Hematopoietic multipotent progenitor cell treated with erythropoietin and hydrocortisone succinate and interleukin-3 and kit ligand, for 6 days (in vitro differentiated cells): Measurements from ENCODE around the gene UFD1.

Experiments used
- DNase-seq: peaks from one replicate; pipeline ENCODE4 v3.0.0-alpha.2; 2015

The UFD1 gene, protein sequence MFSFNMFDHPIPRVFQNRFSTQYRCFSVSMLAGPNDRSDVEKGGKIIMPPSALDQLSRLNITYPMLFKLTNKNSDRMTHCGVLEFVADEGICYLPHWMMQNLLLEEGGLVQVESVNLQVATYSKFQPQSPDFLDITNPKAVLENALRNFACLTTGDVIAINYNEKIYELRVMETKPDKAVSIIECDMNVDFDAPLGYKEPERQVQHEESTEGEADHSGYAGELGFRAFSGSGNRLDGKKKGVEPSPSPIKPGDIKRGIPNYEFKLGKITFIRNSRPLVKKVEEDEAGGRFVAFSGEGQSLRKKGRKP

GRCh38 chr22:19478901-19479354 lies at the start of gene UFD1:
UFD1 (minus strand) TSS chr22:19479193; CDS start chr22:19479085, 108 bp downstream.
- peak; percentile 86 for DNase-seq

DNA sequence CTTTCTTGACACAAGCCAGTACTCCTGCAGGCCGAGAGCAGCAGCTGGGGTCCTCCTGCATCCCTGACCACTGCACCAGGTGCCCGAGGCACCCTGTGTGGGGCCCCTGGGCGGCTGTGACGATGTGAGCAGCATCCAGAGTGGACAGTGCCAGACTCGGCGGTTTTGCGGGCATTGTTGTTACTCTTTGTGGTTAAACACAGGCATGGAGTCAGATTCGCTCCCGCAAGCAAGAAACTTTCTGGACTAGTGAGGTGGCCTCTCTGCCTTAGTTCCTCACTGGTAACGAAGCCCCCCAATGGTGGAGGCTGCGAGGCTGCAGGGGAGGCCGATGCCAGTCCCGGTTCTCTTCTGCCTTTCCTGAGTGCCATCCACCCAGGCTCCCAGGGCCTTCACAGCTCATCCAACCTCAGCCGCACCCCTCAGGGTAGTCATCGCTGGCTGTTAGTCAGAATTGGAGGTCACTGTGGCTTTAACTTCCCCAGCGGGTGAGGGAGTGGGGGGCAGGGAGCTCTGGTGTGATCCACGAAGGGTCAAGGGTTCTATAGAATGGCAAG lies 48.9 kb upstream of the UFD1 start:
- no peak for DNase-seq

- DNase-seq = no peak
Measured at GRCh38 chr22:19527321-19527721, 48.3 kb upstream of the UFD1 start.

GRCh38 chr22:19526702-19527111 lies 47.7 kb upstream of the UFD1 start:
- no peak for DNase-seq

- DNase-seq = no peak
Measured at GRCh38 chr22:19526076-19526701, 47.2 kb upstream of the UFD1 start.

GRCh38 chr22:19525666-19526065 lies 46.7 kb upstream of the UFD1 start:
- no peak for DNase-seq

DNA sequence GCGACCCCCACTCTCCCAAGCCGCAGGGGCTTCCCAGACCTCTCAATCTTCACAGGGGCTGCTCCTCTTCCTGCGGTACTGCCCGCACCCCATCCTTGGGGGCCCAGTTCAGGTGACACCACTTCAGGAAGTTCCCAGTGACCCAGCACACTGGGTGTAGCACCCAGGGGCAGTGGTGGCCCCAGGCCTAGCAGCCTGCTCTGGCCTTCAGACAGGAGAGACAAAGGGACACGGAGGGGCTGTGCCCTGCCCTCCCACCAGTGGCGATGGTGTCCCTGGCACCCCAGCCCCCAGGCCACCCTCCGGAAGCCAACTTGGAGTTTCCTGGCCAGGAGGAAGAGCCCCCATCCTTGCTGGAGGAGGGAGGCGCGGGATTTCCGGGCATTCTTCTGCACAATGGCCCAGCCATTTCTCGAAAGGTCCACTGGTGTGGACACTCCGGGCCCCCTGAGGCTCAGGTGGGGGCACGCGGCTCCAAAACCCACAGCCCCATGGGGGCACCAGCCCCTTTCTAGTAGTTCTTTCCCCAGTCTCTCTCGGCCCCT lies 46.2 kb upstream of the UFD1 start:
- DNase-seq = no peak

GRCh38 chr22:19524170-19525115 lies 45.5 kb upstream of the UFD1 start, which contains the start of gene CLDN5:
CLDN5 (minus strand) TSS chr22:19524410; CDS start chr22:19524255, 155 bp downstream.
- DNase-seq = peak; percentile 27

DNA sequence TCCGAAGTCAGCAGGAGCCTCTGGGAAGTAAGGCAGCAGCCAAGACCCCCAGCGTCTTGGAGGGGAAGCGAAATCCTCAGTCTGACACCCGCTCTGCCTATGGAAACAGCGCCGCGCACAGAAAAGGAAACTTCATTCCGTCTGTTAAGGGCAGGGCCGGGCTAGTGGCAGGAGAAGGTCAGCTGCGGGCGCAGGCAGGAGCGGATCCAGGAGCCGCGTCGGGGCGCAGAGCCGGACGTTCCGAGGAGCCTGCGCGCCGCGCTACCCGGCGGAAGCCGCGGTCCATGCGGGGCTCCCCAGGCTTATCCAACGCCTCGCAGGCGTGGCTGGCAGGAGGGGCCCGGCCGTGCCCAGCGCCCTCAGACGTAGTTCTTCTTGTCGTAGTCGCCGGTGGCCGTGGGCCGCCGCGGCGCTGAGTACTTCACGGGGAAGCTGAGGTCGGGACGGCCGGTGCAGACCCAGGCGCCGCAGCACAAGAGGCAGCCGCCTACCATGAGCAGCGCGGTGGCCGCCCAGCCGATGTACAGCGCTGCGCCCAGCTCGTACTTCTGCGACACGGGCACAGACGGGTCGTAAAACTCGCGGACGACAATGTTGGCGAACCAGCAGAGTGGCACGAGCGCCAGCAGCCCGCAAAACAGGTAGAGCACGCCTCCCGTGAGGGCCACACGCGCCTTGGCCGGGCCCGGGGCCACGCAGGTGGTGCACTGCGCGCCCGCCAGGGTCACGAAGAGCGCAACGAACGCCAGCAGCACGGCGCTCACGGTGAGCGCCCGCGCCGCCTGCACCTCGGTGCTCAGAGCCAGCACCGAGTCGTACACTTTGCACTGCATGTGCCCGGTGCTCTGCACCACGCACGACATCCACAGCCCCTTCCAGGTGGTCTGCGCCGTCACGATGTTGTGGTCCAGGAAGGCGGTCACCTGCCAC lies 44.5 kb upstream of the UFD1 start:
- DNase-seq = peak; percentile 49

DNA sequence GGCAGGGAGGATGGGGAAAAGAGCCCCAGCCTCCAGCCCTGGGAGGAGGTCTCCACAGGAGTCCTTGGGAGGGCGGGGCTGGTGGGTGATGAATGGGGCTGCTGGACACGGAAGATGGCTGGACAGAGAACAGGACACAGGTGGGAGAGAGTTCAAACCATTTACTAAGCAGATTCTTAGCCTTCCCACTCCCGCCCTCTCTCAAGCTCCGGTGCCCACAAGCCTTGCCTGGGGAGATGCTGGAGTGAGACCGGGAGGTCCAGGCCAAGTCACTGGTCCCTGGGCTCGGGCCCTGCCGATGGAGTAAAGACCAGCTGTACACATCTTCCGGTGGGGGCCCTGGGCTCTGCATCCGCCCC lies 43.9 kb upstream of the UFD1 start:
- no peak for DNase-seq

GRCh38 chr22:19522190-19522880 lies 43.3 kb upstream of the UFD1 start:
- DNase-seq = peak; percentile 20

DNA sequence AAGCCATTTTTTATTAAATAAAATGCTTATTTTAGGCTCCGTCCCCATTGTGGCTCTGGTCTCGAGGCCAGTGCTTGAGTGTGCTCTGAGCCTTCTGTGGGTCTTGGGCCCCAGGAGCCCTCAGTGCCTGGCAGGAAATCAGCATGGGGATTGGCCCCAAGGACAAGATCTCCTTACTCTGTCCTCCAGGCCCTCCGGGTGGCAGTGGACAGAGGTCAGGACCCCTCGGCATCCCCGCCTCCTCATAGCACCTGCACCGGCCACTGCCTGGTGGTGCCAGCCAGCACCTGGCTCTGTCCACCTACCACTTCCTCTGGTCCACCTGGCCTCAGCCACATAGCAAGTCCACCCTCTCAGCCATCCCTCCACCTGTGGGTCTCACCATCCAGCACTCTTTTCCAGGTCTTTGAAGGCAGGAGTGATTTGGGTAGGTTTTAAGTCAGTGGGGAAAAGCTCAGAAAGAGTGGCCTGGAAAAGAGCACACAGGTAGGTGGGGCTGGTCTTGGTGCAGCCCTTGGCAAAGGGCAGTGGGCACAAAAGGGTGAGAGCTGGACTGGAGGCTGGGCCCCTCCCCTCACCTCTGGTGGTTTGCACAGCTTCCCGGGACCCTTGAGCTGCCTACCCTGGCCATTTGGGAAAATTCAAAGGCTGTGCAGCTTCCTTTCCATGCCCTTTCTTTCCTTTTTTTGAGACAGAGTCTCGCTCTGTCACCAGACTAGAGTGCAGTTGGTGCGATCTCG lies 41.7 kb upstream of the UFD1 start:
- no peak for DNase-seq

GRCh38 chr22:19520007-19520406 lies 41.0 kb upstream of the UFD1 start:
- DNase-seq = no peak

DNA sequence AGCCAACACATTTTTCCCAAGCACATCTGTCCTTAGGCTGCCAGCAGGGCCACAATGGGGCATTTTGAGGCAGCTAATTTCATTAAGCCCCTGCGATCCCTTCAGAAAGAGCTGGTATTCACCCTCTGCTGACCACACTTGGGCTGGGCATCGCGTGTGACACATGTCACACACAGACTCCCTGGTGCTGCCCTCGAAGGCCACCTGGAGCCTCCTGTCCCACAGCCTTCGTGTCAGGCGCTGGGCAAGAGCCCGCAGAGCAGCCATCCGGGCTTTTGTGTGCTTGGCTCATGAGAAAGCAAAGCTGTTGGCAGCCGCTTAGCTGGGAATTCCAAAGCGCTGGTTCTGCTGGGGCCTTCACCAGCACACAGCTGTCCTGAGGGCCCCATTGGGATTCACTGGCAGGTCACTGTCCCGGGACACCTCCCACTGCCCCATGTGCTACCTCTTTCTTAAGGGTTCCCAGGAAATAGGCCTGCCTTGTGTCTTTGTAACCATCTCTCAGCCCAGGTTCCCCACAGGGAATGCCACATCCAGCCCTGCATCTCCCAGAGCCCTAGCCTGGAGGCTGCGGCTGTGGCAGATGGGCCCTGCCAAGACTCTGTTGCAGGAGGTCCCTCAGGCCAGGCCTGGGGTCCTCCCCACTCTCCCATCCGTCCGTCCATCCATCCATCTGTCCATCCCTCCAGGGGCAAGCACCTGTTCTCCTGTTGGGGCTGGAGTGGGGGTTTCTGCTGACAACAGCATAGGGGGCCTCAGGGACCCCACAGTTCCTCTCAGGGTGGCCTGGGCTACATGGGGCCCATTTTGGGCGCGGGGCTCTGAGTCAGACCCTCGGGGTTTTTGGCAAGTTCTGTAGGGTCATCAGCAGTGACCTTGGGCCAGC lies 40.3 kb upstream of the UFD1 start:
- DNase-seq = no peak

GRCh38 chr22:19518635-19519034 lies 39.6 kb upstream of the UFD1 start:
- no peak for DNase-seq

DNA sequence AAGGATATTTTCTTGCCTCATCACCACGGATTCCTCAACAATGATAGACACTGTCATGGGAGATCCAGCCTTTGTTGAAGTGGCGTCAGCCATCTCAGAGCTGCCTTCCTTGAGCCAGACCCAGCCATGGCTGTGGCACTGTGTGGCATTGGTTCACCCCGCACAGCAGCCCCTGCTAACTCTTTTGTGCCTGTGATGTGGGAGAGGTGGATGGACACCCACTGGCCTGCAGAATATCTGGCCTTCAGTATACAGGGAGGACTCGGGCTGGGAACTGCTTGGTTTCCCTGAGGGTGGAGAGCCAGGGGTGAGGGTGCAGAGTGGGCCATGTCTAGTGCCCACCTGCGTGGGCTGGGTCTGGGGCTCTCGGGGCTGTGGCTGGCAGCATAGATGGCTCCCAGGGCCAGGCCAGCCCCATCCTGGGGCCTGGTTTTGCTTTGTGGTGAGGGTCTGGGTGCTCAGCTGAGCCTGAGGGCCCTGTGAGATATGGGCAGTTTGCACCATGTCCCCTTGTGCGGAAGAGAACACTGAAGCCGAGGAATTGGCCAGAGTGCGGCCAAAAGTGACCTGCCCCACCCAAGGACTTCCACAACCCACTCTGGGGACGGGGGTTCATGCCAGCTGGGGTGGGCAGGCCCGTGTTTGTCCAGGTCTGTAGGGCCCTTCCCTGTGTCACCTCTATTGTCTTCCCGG lies 39.1 kb upstream of the UFD1 start:
- DNase-seq = no peak

DNA sequence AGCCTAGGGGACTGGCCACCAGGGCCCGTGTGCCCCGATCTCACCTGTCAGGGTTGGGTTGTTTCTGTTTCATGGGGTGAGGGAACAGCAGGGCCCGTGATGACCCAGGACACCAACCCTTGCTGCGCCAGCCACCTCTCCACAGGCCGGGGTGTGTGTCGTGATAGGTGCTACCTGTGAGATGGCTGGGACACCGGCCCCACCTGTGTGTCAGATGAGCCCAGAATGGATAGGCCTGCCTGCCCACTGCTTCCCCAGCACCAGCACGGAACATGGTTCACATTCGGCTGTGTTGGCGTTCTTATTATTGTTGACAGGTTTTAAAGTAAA lies 38.1 kb upstream of the UFD1 start:
- DNase-seq = no peak

DNA sequence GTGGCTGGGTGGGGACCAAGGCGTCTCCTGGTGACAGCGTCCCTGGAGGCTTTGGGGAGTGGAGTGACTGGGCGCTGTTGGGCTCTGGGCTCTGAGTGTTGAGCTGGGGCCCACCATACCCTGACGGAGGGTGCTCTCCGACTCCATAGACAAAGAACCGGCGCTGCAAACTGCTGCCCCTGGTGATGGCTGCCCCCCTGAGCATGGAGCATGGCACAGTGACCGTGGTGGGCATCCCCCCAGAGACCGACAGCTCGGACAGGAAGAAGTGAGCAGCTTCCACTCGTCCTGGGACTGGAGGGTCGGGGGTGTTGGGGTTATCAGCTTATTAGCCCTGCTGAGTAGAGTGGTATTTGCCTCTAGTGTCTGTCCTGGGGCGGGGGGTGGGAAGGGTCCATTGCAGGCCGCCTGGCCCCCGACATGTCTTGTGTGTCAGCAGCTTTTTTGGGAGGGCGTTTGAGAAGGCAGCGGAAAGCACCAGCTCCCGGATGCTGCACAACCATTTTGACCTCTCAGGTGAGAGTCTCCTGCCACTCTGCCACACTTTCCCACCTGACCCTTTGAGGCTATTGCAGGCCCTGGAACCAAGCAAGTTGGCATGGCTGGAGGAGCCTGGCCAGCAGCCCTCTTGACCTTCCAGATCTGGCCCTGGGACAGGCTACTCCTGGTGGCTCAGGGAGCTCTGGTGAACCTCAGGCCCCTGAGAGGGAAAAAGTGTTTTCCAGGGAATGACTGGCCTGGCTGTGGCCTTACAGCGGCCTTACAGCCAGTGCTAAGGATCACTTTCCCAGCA lies 37.6 kb upstream of the UFD1 start:
- no peak for DNase-seq
